T-helper 9 cell (primary cell): ENCODE measurements around the gene SLMAP.

Source experiments
- DNase-seq: peaks from one replicate; pipeline ENCODE4 v3.0.0-alpha.2; 2020

Gene SLMAP

GRCh38 chr3:57896031-57896430, 139.9 kb downstream of the SLMAP start:
- no peak for DNase-seq

- DNase-seq = no peak
Observed at GRCh38 chr3:57896691-57897090, 140.6 kb downstream of the SLMAP start.

- no peak for DNase-seq
Observed at GRCh38 chr3:57900786-57901185, 144.7 kb downstream of the SLMAP start.

GRCh38 chr3:57903124-57903890, 147.2 kb downstream of the SLMAP start:
- DNase-seq = no peak

DNA sequence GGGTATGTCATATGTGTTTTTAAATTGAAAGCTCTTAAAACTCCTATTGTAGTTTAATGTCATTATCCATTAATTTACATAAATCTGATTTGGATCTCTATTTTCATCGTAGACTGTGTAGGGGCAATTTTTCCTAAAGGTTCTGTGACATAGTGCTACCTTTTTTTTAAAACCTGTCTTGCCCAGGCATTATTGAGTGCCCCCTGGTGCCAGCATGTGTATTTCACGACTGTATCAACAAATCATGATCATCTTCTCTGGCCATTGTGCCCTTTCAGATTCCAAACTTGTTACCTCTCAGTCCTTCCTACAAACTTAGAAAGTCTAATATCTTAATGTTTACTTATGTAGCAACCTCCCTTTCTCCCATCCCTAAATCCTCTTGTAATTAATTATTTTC, 154.9 kb downstream of the SLMAP start:
- DNase-seq = no peak

DNA sequence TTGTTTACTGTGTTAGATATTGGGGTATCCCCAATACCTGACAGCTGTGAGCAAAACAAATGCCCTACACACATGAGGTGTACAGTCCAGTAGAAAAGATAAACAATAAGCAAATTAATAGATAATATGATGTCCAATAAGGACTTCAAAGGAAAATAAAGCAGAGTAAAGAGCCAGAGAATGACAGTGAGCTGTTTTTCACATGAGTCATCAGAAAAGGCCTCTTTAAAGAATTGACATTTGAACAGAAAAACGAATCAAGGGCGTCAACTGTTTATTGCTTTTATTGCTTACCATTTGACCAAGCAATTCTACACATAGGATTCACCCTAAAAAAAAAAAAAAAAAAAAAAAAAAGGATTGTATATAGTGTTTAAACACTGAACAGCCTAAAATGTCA, 155.5 kb downstream of the SLMAP start:
- DNase-seq = no peak

- DNase-seq = no peak
Observed at GRCh38 chr3:57917601-57918000, 161.5 kb downstream of the SLMAP start.

DNA sequence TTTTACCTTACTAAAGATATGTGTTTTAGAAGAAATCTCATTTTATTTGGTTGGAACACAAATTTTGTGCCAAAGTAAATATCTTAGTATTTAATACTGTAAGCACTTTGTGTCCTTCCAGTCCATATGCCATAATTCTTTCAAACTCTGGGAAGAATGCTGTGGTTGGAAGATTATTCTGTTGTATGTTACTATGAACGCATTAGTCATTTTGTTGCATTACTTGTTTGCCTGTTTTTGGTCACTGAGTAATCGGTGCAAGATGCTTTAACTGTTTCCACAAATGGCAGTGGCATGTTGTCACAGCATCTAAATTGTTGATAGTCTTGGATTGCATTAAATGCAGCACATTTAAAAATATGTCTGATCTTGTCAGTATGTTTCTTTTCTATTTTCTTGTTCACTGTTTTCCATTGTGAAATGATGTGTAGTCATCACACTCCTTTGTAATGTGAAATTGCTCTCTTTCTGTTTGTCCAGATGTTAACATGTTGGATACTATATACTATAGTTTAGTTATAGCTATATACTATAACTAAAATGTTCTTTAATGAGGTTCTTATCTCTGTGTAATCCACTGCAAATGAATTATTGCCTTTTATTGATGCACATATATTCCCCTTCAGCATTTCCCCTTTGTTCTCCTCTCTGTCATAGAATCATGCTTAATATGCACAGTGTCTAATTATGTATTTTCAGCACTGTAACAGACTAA, 162.2 kb downstream of the SLMAP start:
- DNase-seq = no peak

GRCh38 chr3:57919987-57920386, 163.9 kb downstream of the SLMAP start:
- no peak for DNase-seq

GRCh38 chr3:57923101-57923500, 167.0 kb downstream of the SLMAP start:
- no peak for DNase-seq

- no peak for DNase-seq
Observed at GRCh38 chr3:57923752-57924151, 167.6 kb downstream of the SLMAP start.

DNA sequence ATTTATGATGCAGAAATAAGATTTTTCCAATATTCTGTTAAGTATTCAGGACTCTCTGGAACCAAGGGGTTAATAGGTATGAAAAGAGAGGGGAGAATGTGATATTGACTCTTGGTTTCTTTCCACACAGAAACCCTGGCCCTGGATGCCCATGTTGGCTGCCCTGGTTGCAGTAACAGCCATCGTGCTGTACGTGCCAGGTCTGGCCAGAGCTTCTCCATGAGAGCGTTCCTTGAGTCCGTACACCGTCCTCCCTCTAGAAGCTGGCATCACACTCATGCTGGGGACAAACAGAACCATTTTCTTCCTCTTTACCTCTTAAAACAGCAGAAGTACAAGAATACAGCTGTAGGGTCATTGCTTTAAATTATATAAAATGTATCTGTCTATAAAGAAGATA, 171.1 kb downstream of the SLMAP start:
- DNase-seq = no peak

- DNase-seq = no peak
Observed at GRCh38 chr3:57927916-57928315, 171.8 kb downstream of the SLMAP start.

DNA sequence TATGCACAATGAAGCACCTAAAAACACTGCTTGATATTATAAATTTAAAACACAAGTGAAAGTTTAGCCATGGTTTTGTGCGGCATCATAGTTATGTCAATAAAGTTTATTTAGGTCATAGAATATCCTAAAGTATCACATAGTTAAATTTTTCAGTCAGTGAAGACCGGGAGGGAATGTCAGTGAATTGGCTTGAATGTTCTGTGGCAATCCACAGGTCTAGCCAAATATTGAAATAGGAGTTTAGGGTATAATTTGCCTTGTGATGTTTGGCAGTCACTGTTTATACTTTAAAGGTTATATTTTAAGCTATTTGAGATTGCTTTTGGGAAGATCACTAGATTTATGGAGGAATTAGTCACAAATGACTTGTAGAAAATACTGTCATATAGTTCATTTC, 172.4 kb downstream of the SLMAP start:
- DNase-seq = no peak

- no peak for DNase-seq
Observed at GRCh38 chr3:57929988-57930387, 173.9 kb downstream of the SLMAP start.

DNA sequence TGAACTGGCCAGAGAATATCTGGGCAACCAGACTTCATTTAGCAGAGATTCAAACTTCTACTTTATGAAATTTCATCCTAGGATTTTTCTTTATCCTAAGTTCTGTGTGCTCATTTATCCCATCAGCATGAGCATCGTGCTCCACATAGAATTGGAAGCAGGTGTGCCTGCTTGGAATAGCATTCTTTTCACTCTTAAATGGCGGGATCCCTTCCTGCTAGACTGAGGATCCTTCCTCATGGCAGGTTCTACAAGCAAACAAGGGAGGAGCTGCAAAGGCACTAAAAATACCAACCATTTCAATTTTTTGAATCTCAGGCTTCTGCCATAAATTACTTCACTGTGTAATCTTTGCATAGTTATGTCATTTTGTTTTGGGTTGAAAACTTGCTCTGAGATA, 177.5 kb downstream of the SLMAP start:
- no peak for DNase-seq

- DNase-seq = no peak
Observed at GRCh38 chr3:57934373-57934772, 178.3 kb downstream of the SLMAP start.

- DNase-seq = no peak
Observed at GRCh38 chr3:57935539-57935938, 179.4 kb downstream of the SLMAP start.

DNA sequence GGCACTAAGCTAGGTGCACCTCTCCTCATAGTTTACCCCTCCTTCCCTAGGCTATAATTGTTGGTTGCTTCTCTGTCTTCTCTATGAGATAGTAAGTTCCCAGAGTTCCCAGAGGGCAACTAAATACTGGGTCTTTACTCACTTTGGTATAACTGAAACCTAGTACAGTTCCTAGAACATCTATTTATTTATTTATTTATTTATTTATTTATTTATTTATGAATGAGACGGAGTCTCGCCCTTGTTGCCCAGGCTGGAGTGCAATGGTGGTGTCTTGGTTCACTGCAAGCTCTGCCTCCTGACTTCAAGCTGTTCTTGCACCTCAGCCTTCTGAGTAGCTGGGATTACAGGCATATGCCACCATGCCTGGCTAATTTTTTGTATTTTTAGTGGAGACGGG, 181.0 kb downstream of the SLMAP start:
- no peak for DNase-seq

GRCh38 chr3:57939775-57940174, 183.7 kb downstream of the SLMAP start:
- DNase-seq = no peak

DNA sequence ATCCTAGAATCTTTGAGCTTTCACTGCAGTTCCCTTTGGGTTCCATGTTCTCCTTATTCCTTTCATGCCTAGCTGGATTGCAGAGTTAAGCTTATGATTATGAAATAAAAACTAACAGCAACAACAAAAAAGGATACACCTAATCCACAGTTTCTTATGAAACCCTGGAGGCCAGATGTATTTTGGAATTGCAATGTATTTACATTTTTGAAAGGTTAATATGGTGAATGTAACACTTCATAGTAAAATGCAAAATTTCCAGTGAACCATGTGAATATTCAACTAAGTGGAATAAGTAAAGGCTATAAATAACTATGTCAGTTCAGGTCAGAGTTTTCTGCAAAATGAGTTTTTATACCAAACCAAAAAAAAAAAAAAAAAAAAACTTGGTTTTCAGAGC, 186.3 kb downstream of the SLMAP start:
- DNase-seq = no peak

- no peak for DNase-seq
Observed at GRCh38 chr3:57942872-57943283, 186.8 kb downstream of the SLMAP start.

DNA sequence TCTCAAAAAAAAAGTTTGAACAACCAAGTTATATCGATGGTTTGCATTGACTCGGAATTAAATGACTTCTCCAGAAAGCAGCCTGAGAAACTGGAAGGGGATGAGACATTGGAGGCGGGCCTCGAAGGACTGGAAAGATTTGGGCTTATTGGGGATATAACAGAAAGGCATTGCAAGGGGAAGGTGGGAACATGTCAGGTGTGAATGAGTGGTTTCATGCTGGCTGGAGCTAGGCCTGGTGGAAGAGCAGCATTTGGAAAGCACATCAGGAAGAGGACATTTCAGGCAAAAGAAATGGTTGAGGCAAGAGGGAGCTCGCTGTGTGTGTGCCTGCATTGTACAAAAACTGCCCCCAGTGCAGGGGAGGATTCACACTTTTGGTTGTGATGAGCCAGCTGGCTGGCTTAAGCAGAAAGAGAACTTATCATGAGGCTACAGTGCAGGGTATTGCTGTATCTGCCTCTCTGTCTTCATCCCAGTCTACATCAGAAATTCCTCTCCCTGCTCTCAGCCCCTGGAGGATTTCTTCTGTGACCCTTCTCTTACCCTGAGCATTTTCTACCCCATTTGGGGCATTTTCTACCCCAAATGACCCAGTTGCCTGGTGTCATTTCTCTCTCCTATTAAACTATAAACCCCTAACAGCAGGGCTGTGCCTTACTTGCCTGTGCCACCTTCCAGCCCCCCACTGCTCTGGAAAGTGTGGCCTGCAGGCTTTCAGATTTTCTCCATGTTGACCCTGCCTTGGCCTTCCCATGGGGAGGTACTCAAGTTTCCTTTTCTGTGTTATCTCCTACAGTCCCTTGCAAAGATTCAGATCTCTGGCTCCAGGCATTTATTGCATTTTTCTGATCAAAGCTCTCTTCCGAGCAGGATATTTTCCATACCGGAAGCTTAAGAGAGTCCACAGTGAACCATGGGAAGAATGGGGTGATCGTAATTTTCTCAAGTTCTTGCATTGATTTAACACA, 187.7 kb downstream of the SLMAP start:
- DNase-seq = no peak
